GM19351 (cell line): ENCODE measurements around the gene NCDN.
A peak's percentile ranks its signal among the peaks of the same experiment; 100 is the strongest.

Experiments used
- ATAC-seq: cut with Tn5 transposase; IDR thresholded peaks from one replicate; pipeline ENCODE4 v1.9.1; 2021; ENCODE audit warnings: mild to moderate bottlenecking, moderate library complexity; ENCODE audit not compliant: unreplicated experiment

Gene NCDN

GRCh38 chr1:35557611-35558373 lies at the start of gene NCDN:
NCDN (plus strand) TSS chr1:35557799; CDS start chr1:35558191, 392 bp downstream.
- ATAC-seq, result peak; percentile 82

GRCh38 chr1:35507947-35508346 lies 49.7 kb upstream of the NCDN start:
- no peak for ATAC-seq

GRCh38 chr1:35509558-35509957 lies 48.0 kb upstream of the NCDN start:
- no peak for ATAC-seq

GRCh38 chr1:35511305-35511704 lies 46.3 kb upstream of the NCDN start:
- ATAC-seq, result no peak

- ATAC-seq, result no peak
Observed at GRCh38 chr1:35518183-35518582, 39.4 kb upstream of the NCDN start.

GRCh38 chr1:35519432-35519831 lies 38.2 kb upstream of the NCDN start:
- no peak for ATAC-seq

GRCh38 chr1:35524106-35524505 lies 33.5 kb upstream of the NCDN start:
- ATAC-seq, result no peak

GRCh38 chr1:35530168-35530567 lies 27.4 kb upstream of the NCDN start:
- ATAC-seq, result no peak

- ATAC-seq, result no peak
Observed at GRCh38 chr1:35530946-35531345, 26.7 kb upstream of the NCDN start.

GRCh38 chr1:35531368-35531767 lies 26.2 kb upstream of the NCDN start:
- no peak for ATAC-seq

GRCh38 chr1:35532497-35533223 lies 24.9 kb upstream of the NCDN start:
- ATAC-seq, result no peak

GRCh38 chr1:35533586-35533985 lies 24.0 kb upstream of the NCDN start:
- ATAC-seq, result no peak

GRCh38 chr1:35535243-35535642 lies 22.4 kb upstream of the NCDN start:
- no peak for ATAC-seq

- ATAC-seq, result no peak
Observed at GRCh38 chr1:35536556-35537162, 20.9 kb upstream of the NCDN start.

GRCh38 chr1:35537806-35538205 lies 19.8 kb upstream of the NCDN start:
- ATAC-seq, result no peak

- peak; percentile 53 for ATAC-seq
Observed at GRCh38 chr1:35539073-35539823, 18.4 kb upstream of the NCDN start.

GRCh38 chr1:35539824-35540261 lies 17.8 kb upstream of the NCDN start:
- ATAC-seq, result no peak

GRCh38 chr1:35544976-35545375 lies 12.6 kb upstream of the NCDN start:
- no peak for ATAC-seq

- no peak for ATAC-seq
Observed at GRCh38 chr1:35546614-35547013, 11.0 kb upstream of the NCDN start.

- ATAC-seq, result no peak
Observed at GRCh38 chr1:35553851-35554250, 3.7 kb upstream of the NCDN start.
